Mesendoderm (in vitro differentiated cells): ENCODE results near the gene TNFSF10.
A peak's percentile ranks its signal among the peaks of the same experiment; 100 is the strongest.
"Not testable (repeated sequence)": the region's sequence is repeated elsewhere in the genome, so short reads cannot be mapped to it uniquely, and the experiment has no call there.

Experiments used
- DNase-seq: peaks from one replicate; pipeline ENCODE4 v3.0.0; 2013
- H2AK5ac ChIP-seq: 2 replicates; pipeline ENCODE4 v1.6.1; 2013; ENCODE audit warnings: low read length, inconsistent platforms
- H2BK120ac ChIP-seq: 2 replicates; pipeline ENCODE4 v1.6.1; 2013; ENCODE audit warnings: low read depth, mild to moderate bottlenecking, low read length, moderate library complexity, mixed read lengths
- H2BK15ac ChIP-seq: replicated peaks from 2 replicates; pipeline ENCODE4 v1.6.1; 2013; ENCODE audit warnings: low read depth, mild to moderate bottlenecking, moderate library complexity
- H2BK5ac ChIP-seq: 2 replicates; pipeline ENCODE4 v1.6.1; 2013; ENCODE audit warnings: low read length, inconsistent platforms
- H3K18ac ChIP-seq: 2 replicates; pipeline ENCODE4 v1.6.1; 2013; ENCODE audit warnings: mild to moderate bottlenecking, low read length, mixed read lengths
- H3K23ac ChIP-seq: one replicate; pipeline ENCODE4 v1.6.1; 2013; ENCODE audit warnings: low read length
- H3K27ac ChIP-seq: 2 replicates; pipeline ENCODE4 v1.5.1; 2013; ENCODE audit warnings: low read depth, mild to moderate bottlenecking, inconsistent platforms, low read length, moderate library complexity
- H3K27me3 ChIP-seq: 2 replicates; pipeline ENCODE4 v1.6.1; 2013; ENCODE audit warnings: low read length, control low read depth, mild to moderate bottlenecking, inconsistent platforms; ENCODE audit not compliant: insufficient read depth, poor library complexity
- H3K36me3 ChIP-seq: 2 replicates; pipeline ENCODE4 v1.6.1; 2013; ENCODE audit warnings: low read length, inconsistent platforms; ENCODE audit not compliant: control insufficient read depth, insufficient read depth
- H3K4ac ChIP-seq: one replicate; pipeline ENCODE4 v1.6.1; 2013; ENCODE audit warnings: low read depth, mild to moderate bottlenecking, low read length, moderate library complexity
- H3K4me1 ChIP-seq: 2 replicates; pipeline ENCODE4 v1.6.1; 2013; ENCODE audit warnings: low read depth, low read length, inconsistent platforms; ENCODE audit not compliant: control insufficient read depth
- H3K4me2 ChIP-seq: 2 replicates; pipeline ENCODE4 v1.6.1; 2013; ENCODE audit warnings: low read length
- H3K4me3 ChIP-seq: 2 replicates; pipeline ENCODE4 v1.5.1; 2013; ENCODE audit warnings: mild to moderate bottlenecking, low read length
- H3K56ac ChIP-seq: one replicate; pipeline ENCODE4 v1.6.1; 2013; ENCODE audit warnings: low read length
- H3K79me1 ChIP-seq: 2 replicates; pipeline ENCODE4 v1.6.1; 2013; ENCODE audit warnings: low read length, inconsistent platforms
- H3K79me2 ChIP-seq: 2 replicates; pipeline ENCODE4 v1.6.1; 2013; ENCODE audit warnings: mild to moderate bottlenecking, low read length; ENCODE audit not compliant: control insufficient read depth, insufficient read depth
- H3K9ac ChIP-seq: 2 replicates; pipeline ENCODE4 v1.6.1; 2013; ENCODE audit warnings: low read length, inconsistent platforms
- H4K5ac ChIP-seq: one replicate; pipeline ENCODE4 v1.6.1; 2013; ENCODE audit warnings: low read length
- H4K8ac ChIP-seq: one replicate; pipeline ENCODE4 v1.6.1; 2013; ENCODE audit warnings: low read depth, mild to moderate bottlenecking, control low read depth, low read length, moderate library complexity
- WGBS: extraction: QIAGEN DNeasy Blood & Tissue Kit; methylation state at CpG from one replicate; pipeline ENCODE4 v1.1.7; 2013; ENCODE audit warnings: low lambda C conversion rate, missing lambda C conversion rate; ENCODE audit not compliant: insufficient coverage; ENCODE audit errors: extremely low coverage; 5-methylcytosine and 5-hydroxymethylcytosine counted together

TNFSF10 gene

DNA sequence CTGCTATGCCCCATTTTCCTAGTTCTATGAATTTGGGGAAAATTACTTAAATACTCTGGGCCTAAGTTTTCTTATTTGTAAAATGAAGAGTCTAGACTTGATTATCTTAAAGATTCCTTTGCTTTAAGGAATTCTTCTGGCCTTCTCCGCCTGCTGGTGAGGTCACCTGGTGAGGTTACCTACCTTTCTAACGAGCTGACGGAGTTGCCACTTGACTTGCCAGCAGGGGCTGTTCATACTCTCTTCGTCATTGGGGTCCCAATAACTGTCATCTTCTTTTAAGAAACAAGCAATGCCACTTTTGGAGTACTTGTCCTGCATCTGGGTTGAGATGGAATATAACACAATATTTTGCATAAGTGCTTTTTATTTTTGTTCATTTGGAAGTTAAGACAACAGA is 8.6 kb downstream of the TNFSF10 start:
- Histone ChIP-seq H3K9ac (no peak overlapping the region), H2BK120ac (no peak overlapping the region), H3K4me3 (no peak overlapping the region), H4K5ac (no peak overlapping the region), H3K18ac (no peak overlapping the region), H2BK5ac (no peak overlapping the region), H3K79me1 (no peaks in the 10 kb centered on the region), H2AK5ac (no peak overlapping the region), H3K27ac (no peak overlapping the region), H3K4me1 (no peaks in the 10 kb centered on the region), H3K56ac (no peak overlapping the region), H3K36me3 (no peaks in the 10 kb centered on the region), H3K4ac (no peak overlapping the region), H3K4me2 (no peak overlapping the region), H3K23ac (no peak overlapping the region), H4K8ac (no peak overlapping the region), H2BK15ac (no peak overlapping the region), H3K27me3 (no peaks in the 10 kb centered on the region), H3K79me2 (no peaks in the 10 kb centered on the region)
- DNase-seq: peak; percentile 25
- WGBS: no CpG with 5 or more reads among the region's 4 CpGs

DNA sequence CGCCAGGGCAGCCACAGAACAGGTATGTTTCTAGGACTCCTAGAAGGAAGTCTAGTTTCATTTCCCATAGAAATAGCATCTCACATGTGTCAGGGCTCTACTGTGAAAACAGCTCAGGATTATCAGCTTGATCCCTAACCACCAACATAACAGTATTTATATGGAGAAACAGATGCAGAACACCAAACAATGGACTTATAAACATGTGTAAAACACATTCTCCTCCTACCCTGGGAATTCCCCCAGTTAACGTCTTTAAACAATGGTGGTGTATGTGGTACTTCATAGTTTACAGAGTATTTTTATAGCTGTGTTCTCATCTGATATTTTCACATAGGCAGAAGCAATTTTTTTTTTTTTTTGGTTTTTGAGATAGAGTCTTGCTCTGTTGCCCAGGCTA is 9.7 kb downstream of the TNFSF10 start:
- Histone ChIP-seq H2BK15ac (no peak overlapping the region), H3K23ac (no peak overlapping the region), H2AK5ac (no peak overlapping the region), H3K4me1 (no peaks in the 10 kb centered on the region), H3K27ac (no peak overlapping the region), H3K36me3 (no peaks in the 10 kb centered on the region), H3K18ac (no peak overlapping the region), H3K4me2 (no peak overlapping the region), H2BK120ac (no peak overlapping the region), H3K27me3 (no peaks in the 10 kb centered on the region), H3K56ac (no peak overlapping the region), H3K9ac (no peak overlapping the region), H4K8ac (no peak overlapping the region), H3K79me2 (no peaks in the 10 kb centered on the region), H2BK5ac (no peak overlapping the region), H3K4ac (no peak overlapping the region), H3K79me1 (no peaks in the 10 kb centered on the region), H4K5ac (no peak overlapping the region), H3K4me3 (no peak overlapping the region)
- DNase-seq: no peak
- WGBS: no CpG with 5 or more reads among the region's 2 CpGs

DNA sequence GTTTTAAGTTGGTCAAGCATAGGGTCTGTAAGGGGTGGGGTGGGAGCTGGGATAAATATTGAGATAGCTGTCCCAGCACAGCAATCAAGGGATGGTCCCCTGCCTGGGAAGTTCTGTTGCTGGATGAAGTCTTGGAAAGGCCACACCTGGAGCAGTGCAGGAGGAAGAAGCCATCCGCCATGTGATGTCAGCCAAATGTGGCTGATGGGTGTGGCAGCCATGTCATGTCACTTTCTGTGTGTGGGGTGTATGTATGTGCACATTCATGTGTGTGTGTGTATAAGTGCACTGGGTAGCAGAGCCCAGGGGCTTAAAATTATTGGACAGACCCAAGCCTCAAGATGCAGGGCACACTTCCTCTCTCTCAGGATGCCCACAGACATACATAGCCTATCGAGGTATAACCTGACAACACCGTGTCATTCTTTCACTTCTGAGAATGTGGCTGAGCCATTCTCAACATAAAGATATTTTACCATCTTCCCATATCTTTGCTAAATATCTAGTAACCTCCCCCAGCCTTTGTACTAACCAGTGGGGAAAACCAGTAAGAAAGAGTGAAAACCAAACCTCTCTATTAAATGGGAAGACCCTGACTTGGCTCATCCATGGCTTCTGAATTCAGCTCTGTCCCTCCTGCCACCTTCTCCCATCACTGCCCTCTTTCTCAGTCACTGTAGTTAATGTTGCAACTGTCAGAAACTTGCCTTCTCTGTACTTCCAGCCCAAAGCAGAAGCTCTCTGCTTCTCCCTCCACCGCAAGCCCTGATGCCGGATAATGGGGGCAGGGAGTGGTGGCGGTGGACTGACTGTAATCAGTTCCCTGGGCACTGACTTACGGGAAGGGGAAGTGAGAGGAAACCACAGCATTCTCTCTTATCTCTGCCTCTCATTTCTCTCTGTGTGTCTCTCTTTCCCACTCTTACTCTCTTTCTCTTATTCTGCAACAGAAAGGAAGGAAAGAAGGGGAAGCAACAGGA is 11.2 kb downstream of the TNFSF10 start:
- Histone ChIP-seq H3K4ac (no peak overlapping the region), H3K4me1 (no peaks in the 10 kb centered on the region), H3K23ac (no peak overlapping the region), H2BK5ac (no peak overlapping the region), H2BK120ac (no peak overlapping the region), H3K4me3 (no peak overlapping the region), H2AK5ac (no peak overlapping the region), H3K56ac (no peak overlapping the region), H3K79me1 (no peaks in the 10 kb centered on the region), H3K9ac (no peak overlapping the region), H3K36me3 (no peaks in the 10 kb centered on the region), H2BK15ac (no peak overlapping the region), H3K18ac (no peak overlapping the region), H3K27ac (no peak overlapping the region), H4K5ac (no peak overlapping the region), H3K27me3 (no peaks in the 10 kb centered on the region), H3K4me2 (no peak overlapping the region), H3K79me2 (no peaks in the 10 kb centered on the region), H4K8ac (no peak overlapping the region)
- WGBS: no CpG with 5 or more reads among the region's 7 CpGs
- DNase-seq: no peak

DNA sequence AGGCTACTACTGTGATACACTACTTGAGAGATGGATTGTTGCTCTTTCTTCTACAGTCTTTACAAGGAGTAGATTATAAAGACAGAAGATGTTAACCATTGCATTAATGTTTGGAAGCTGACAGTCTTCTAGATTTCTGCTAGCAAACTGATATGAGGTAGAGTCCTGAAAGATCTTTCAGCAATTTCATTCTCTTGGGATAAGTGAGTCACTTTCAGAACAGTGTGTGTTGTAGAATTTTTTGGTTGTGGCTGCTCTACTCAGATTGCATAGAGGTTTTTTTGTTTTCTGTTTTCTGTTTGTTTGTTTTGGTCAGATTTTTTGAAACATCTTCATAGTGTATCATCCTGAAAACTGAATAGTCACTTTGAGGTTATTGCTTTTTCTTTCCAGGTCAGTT is 17.1 kb downstream of the TNFSF10 start:
- Histone ChIP-seq H3K36me3 (no peaks in the 10 kb centered on the region), H3K9ac (no peak overlapping the region), H3K79me1 (no peaks in the 10 kb centered on the region), H3K27ac (no peak overlapping the region), H4K8ac (no peak overlapping the region), H3K4ac (no peak overlapping the region), H3K27me3 (no peaks in the 10 kb centered on the region), H2AK5ac (no peak overlapping the region), H3K56ac (no peak overlapping the region), H2BK5ac (no peak overlapping the region), H2BK15ac (no peak overlapping the region), H3K79me2 (no peaks in the 10 kb centered on the region), H2BK120ac (no peak overlapping the region), H3K4me2 (no peak overlapping the region), H3K4me1 (no peaks in the 10 kb centered on the region), H3K18ac (no peak overlapping the region), H3K23ac (no peak overlapping the region), H4K5ac (no peak overlapping the region), H3K4me3 (no peak overlapping the region)
- no peak for DNase-seq

DNA sequence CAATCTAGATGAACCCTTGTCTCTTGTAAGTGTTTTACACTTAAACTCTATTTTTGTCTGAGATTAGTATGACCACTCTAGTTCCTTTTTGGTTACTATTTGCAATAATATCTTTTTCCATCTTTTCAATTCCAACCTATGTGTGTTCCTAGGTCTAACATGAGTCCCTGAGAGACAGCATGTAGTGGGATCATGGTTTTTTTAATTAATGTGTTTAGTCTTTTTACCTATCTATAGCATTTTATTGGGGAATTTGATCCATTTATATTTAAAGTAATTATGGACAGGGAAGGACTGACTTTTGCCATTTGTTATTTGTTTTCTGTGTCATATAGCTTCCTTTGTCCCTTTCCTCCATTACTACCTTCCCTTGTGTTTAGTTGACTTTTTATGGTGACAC is 21.7 kb downstream of the TNFSF10 start:
- Histone ChIP-seq H3K23ac (no peak overlapping the region), H4K5ac (no peak overlapping the region), H3K4me3 (no peak overlapping the region), H3K18ac (no peak overlapping the region), H3K36me3 (no peaks in the 10 kb centered on the region), H3K4ac (no peak overlapping the region), H3K79me2 (no peaks in the 10 kb centered on the region), H2BK5ac (no peak overlapping the region), H3K4me1 (no peaks in the 10 kb centered on the region), H4K8ac (no peak overlapping the region), H3K27ac (no peak overlapping the region), H2BK15ac (no peak overlapping the region), H2AK5ac (no peak overlapping the region), H3K9ac (no peak overlapping the region), H3K56ac (no peak overlapping the region), H3K79me1 (no peaks in the 10 kb centered on the region), H3K27me3 (no peaks in the 10 kb centered on the region), H2BK120ac (no peak overlapping the region), H3K4me2 (no peak overlapping the region)
- DNase-seq: no peak

DNA sequence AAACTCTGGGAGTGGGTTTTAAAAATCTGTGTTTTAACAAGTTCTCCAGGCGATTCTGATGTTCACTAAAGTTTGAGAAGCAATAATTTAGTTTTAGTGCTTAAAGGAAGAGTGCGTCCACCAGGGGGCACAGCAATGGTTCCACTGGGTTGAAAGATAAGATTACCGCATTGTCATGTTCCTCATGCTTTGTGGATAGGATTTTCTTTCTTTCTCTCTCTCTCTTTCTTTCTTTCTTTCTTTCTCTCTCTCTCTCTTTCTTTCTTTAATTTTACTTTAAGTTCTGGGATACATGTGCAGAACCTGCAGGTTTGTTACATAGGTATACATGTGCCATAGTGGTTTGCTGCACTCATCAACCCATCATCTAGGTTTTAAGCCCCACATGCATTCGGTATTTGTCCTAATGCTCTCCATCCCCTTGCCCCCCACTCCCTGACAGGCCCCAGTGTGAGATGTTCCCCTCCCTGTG is 33.0 kb downstream of the TNFSF10 start:
- not testable (repeated sequence) for H2BK5ac ChIP-seq, H3K27ac ChIP-seq, H3K4ac ChIP-seq, H3K79me2 ChIP-seq, H3K4me3 ChIP-seq, H4K5ac ChIP-seq, H3K18ac ChIP-seq, H3K27me3 ChIP-seq, H3K4me1 ChIP-seq, H2AK5ac ChIP-seq, H3K9ac ChIP-seq, H3K23ac ChIP-seq, H3K4me2 ChIP-seq, H2BK120ac ChIP-seq, H4K8ac ChIP-seq, H3K56ac ChIP-seq, H3K36me3 ChIP-seq, H2BK15ac ChIP-seq, H3K79me1 ChIP-seq
- WGBS: no CpG with 5 or more reads among the region's 4 CpGs
- peak; percentile 68 for DNase-seq
